Activated T-helper 9 cell treated with anti-CD3 and anti-CD28 coated beads, Interleukin-2, amount 50 U/mL, for 16 hours (primary cell): ENCODE measurements around the gene SETD4.

Experiments used
- DNase-seq: peaks from one replicate; pipeline ENCODE4 v3.0.0-alpha.2; 2020; ENCODE audit warnings: low read depth

Gene SETD4

GRCh38 chr21:36008505-36008904 is 51.8 kb downstream of the SETD4 start:
- no peak for DNase-seq

- no peak for DNase-seq
These were observed 54.4 kb downstream of the SETD4 start for GRCh38 chr21:36005879-36006400.

GRCh38 chr21:36005018-36005417 is 55.3 kb downstream of the SETD4 start:
- DNase-seq = no peak

GRCh38 chr21:36004441-36004840 is 55.9 kb downstream of the SETD4 start:
- no peak for DNase-seq

GRCh38 chr21:36003776-36004175 is 56.5 kb downstream of the SETD4 start:
- no peak for DNase-seq

GRCh38 chr21:35996217-35996616 is 64.1 kb downstream of the SETD4 start:
- DNase-seq = no peak

GRCh38 chr21:35995522-35996088 is 64.7 kb downstream of the SETD4 start:
- DNase-seq = no peak

GRCh38 chr21:35994613-35995012 is 65.7 kb downstream of the SETD4 start:
- no peak for DNase-seq

- no peak for DNase-seq
These were observed 66.3 kb downstream of the SETD4 start for GRCh38 chr21:35993875-35994490.

- DNase-seq = no peak
These were observed 69.2 kb downstream of the SETD4 start for GRCh38 chr21:35991131-35991530.

- no peak for DNase-seq
These were observed 69.7 kb downstream of the SETD4 start for GRCh38 chr21:35990609-35991008.

GRCh38 chr21:35989138-35989735 is 71.1 kb downstream of the SETD4 start:
- no peak for DNase-seq

- no peak for DNase-seq
These were observed 71.7 kb downstream of the SETD4 start for GRCh38 chr21:35988416-35989137.

GRCh38 chr21:35987475-35987874 is 72.9 kb downstream of the SETD4 start:
- DNase-seq = no peak

GRCh38 chr21:35984654-35985361 is 75.5 kb downstream of the SETD4 start:
- no peak for DNase-seq
